GM19397 (cell line): ENCODE measurements around the gene LAIR1.
"Not testable (repeated sequence)": the region's sequence is repeated elsewhere in the genome, so short reads cannot be mapped to it uniquely, and the experiment has no call there.

Experiments used
- ATAC-seq: cut with Tn5 transposase; IDR thresholded peaks from one replicate; pipeline ENCODE4 v1.9.1; 2021; ENCODE audit warnings: mild to moderate bottlenecking, moderate library complexity; ENCODE audit not compliant: unreplicated experiment

LAIR1 gene

GRCh38 chr19:54343868-54344267 is 20.9 kb downstream of the LAIR1 start:
- no peak for ATAC-seq

GRCh38 chr19:54341295-54341694 is 23.4 kb downstream of the LAIR1 start:
- ATAC-seq: no peak

- no peak for ATAC-seq
Observed at GRCh38 chr19:54339646-54340358, 24.9 kb downstream of the LAIR1 start.

- ATAC-seq: no peak
Observed at GRCh38 chr19:54338521-54338920, 26.2 kb downstream of the LAIR1 start.

GRCh38 chr19:54337858-54338230 is 26.9 kb downstream of the LAIR1 start:
- no peak for ATAC-seq

- no peak for ATAC-seq
Observed at GRCh38 chr19:54336893-54337857, 27.6 kb downstream of the LAIR1 start.

- ATAC-seq: no peak
Observed at GRCh38 chr19:54335979-54336892, 28.5 kb downstream of the LAIR1 start.

GRCh38 chr19:54335164-54335563 is 29.6 kb downstream of the LAIR1 start:
- no peak for ATAC-seq

- ATAC-seq: no peak
Observed at GRCh38 chr19:54333586-54334298, 31.0 kb downstream of the LAIR1 start.

GRCh38 chr19:54332149-54332548 is 32.6 kb downstream of the LAIR1 start:
- no peak for ATAC-seq

GRCh38 chr19:54331626-54332025 is 33.1 kb downstream of the LAIR1 start:
- no peak for ATAC-seq

GRCh38 chr19:54329476-54330165 is 35.1 kb downstream of the LAIR1 start:
- ATAC-seq: no peak

- not testable (repeated sequence) for ATAC-seq
Observed at GRCh38 chr19:54328781-54329180, 36.0 kb downstream of the LAIR1 start.

GRCh38 chr19:54325631-54326030 is 39.1 kb downstream of the LAIR1 start:
- ATAC-seq: no peak

GRCh38 chr19:54325194-54325621 is 39.5 kb downstream of the LAIR1 start:
- ATAC-seq: no peak

GRCh38 chr19:54324071-54324470 is 40.7 kb downstream of the LAIR1 start:
- no peak for ATAC-seq

- not testable (repeated sequence) for ATAC-seq
Observed at GRCh38 chr19:54322934-54323333, 41.8 kb downstream of the LAIR1 start.

- not testable (repeated sequence) for ATAC-seq
Observed at GRCh38 chr19:54322295-54322694, 42.4 kb downstream of the LAIR1 start.

- ATAC-seq: no peak
Observed at GRCh38 chr19:54319892-54320670, 44.6 kb downstream of the LAIR1 start.
